ENCODE data around the gene BMPER.
A peak's percentile ranks its signal among the peaks of the same experiment; 100 is the strongest.

Gene BMPER

GRCh38 chr7:34058801-34059135, 153.4 kb downstream of the BMPER start:
- no peak for DNase-seq (ENCODE audit: low read depth)

GRCh38 chr7:34059136-34059828, 153.9 kb downstream of the BMPER start:
- no peak overlapping the region for H3K4me3 ChIP-seq (ENCODE audit: low read length)
- no peak for DNase-seq (ENCODE audit: low read depth)
- TF ChIP-seq, protein P1, sequence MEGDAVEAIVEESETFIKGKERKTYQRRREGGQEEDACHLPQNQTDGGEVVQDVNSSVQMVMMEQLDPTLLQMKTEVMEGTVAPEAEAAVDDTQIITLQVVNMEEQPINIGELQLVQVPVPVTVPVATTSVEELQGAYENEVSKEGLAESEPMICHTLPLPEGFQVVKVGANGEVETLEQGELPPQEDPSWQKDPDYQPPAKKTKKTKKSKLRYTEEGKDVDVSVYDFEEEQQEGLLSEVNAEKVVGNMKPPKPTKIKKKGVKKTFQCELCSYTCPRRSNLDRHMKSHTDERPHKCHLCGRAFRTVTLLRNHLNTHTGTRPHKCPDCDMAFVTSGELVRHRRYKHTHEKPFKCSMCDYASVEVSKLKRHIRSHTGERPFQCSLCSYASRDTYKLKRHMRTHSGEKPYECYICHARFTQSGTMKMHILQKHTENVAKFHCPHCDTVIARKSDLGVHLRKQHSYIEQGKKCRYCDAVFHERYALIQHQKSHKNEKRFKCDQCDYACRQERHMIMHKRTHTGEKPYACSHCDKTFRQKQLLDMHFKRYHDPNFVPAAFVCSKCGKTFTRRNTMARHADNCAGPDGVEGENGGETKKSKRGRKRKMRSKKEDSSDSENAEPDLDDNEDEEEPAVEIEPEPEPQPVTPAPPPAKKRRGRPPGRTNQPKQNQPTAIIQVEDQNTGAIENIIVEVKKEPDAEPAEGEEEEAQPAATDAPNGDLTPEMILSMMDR (conservative IDR thresholded peaks at IDR 0.05; ENCODE audit: low read depth, low read length): no peak

More at GRCh38 chr7:34058801-34059135, 153.4 kb downstream of the BMPER start:
- no peak overlapping the region for H3K4me3 ChIP-seq (ENCODE audit: low read length)
- TF ChIP-seq, protein P1 (conservative IDR thresholded peaks at IDR 0.05; ENCODE audit: low read depth, low read length): no peak

DNA sequence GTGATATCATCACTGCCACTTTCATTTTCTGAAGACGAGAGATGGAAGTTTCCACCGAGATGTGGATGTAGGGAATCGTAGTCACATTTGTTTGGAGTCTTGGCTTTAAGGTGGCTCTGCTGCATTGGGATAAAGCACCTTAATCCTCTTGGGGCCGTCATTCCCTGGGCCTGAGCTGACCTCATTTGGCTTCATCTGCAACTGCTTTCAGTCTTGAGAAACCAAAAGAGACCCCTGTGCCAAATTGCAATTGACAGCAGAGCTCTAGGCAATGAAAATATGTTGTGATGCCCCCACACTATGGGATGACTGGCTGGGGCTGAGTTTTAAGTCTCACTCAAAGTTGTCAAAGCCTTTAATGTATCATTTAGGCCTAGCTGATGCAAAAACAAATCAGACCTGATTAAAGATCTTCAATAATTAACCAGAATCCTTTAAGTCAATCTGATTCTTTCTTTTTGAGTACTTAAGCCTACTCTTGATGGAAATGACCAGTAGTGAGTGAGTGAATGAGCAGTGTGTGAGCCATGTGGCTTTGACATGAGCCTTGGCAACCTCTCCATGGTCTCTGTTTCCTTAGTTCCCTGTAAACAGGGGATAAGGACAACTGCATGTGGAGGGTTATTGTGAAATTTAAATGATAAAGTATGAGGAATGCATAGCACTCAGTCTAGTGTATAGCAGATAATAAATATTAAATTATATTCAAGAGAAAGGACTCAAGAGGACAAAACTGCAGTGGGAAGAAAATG, 155.0 kb downstream of the BMPER start:
- H3K4me3 ChIP-seq (ENCODE audit: low read length): no peak overlapping the region
- DNase-seq (ENCODE audit: low read depth): peak; percentile 54
- TF ChIP-seq, protein P1 (conservative IDR thresholded peaks at IDR 0.05; ENCODE audit: low read depth, low read length): no peak

GRCh38 chr7:34061149-34061548, 155.8 kb downstream of the BMPER start:
- DNase-seq (ENCODE audit: low read depth): peak; percentile 31
- H3K4me3 ChIP-seq (ENCODE audit: low read length): no peak overlapping the region
- TF ChIP-seq, protein P1 (conservative IDR thresholded peaks at IDR 0.05; ENCODE audit: low read depth, low read length): no peak

DNA sequence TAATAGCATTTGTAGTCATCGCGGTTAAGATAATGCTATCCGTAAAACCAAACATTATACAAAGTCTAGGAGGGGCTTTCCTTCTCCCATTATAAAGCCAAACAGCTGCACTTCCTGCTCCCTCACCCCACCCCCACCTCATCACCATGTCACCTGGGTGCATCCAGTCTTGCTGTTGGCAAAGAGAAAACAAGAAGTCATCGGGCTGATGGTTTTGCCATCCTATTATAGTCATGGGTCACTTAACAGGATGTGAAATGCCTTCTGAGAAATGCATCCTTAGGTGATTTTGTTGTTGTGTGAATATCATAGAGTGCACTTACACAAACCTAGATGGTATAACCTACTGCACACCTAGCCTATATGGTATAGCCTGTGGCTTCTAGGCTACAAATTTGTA, 157.0 kb downstream of the BMPER start:
- no peak for DNase-seq (ENCODE audit: low read depth)
- no peak overlapping the region for H3K4me3 ChIP-seq (ENCODE audit: low read length)
- TF ChIP-seq, protein P1 (conservative IDR thresholded peaks at IDR 0.05; ENCODE audit: low read depth, low read length): no peak

GRCh38 chr7:34062826-34063225, 157.5 kb downstream of the BMPER start:
- DNase-seq (ENCODE audit: low read depth): no peak
- no peak overlapping the region for H3K4me3 ChIP-seq (ENCODE audit: low read length)
- TF ChIP-seq, protein P1 (conservative IDR thresholded peaks at IDR 0.05; ENCODE audit: low read depth, low read length): no peak

Measured in retinal pigment epithelial cell (primary cell).